HepG2 (cell line): ENCODE results near the gene CCND2.

Source experiments
- ARID2 ChIP-seq: sonication (generic); formaldehyde crosslinking; IDR thresholded peaks from 2 replicates; pipeline ENCODE4 v1.8.1; 2022; ENCODE audit warnings: mild to moderate bottlenecking, missing genetic modification reagents, borderline replicate concordance
- ATF2 ChIP-seq: sonication (generic); formaldehyde crosslinking; IDR thresholded peaks from 2 replicates; pipeline ENCODE4 v1.4.0; 2020; ENCODE audit warnings: missing genetic modification reagents
- BCLAF1 ChIP-seq: fragments of 450-650 bp; IDR thresholded peaks from 2 replicates; pipeline ENCODE4 v1.6.1; 2017; ENCODE audit warnings: mild to moderate bottlenecking
- KAT8 ChIP-seq: IDR thresholded peaks from 2 replicates; pipeline ENCODE4 v1.6.1; 2016; ENCODE audit warnings: missing genetic modification reagents, missing compliant biosample characterization
- NFIC ChIP-seq: IDR thresholded peaks from 2 replicates; pipeline ENCODE4 v1.6.1; 2012; ENCODE audit warnings: mild to moderate bottlenecking, low read length, inconsistent platforms
- SP5 ChIP-seq: IDR thresholded peaks from 2 replicates; pipeline ENCODE4 v1.6.1; 2016; ENCODE audit warnings: low read depth, borderline replicate concordance
- TARDBP ChIP-seq: sonication (generic); formaldehyde crosslinking; IDR thresholded peaks from 2 replicates; pipeline ENCODE4 v1.8.0; 2022; ENCODE audit warnings: mild to moderate bottlenecking, missing genetic modification reagents
- TOPORS ChIP-seq: sonication (generic); formaldehyde crosslinking; IDR thresholded peaks from 2 replicates; pipeline ENCODE4 v1.8.0; 2023; ENCODE audit warnings: mild to moderate bottlenecking, missing genetic modification reagents
- ZBTB7A ChIP-seq: sonication (generic); formaldehyde crosslinking; IDR thresholded peaks from 2 replicates; pipeline ENCODE4 v1.8.0; 2022; ENCODE audit warnings: mild to moderate bottlenecking, missing genetic modification reagents
- ZNF431 ChIP-seq: sonication (generic); formaldehyde crosslinking; IDR thresholded peaks from 2 replicates; pipeline ENCODE4 v1.9.0; 2022; ENCODE audit warnings: missing genetic modification reagents, low read depth, mild to moderate bottlenecking, borderline replicate concordance

DNA sequence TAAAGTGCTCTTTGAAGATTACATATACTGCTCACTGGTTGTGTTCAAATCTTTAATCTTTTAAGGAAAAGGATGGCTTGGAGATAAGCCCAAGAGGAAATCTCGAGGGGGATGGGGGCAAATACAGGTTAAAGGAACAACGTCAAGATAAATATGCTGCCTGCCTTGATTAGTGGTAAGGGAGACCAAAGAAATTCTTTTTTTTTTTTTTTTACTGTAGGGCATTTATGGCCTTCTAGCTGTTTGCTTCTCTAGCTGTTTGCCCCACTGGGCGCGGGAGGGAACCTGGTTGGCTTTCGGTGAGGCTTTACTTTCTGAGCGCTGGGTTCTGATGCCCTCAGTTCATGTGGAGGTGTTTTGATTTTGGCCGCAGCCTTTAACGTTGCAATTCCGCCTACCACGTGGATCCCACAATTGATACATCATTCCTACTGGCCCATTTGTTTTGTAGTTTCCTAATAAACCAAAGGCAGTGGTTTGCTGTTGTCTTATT, 5.7 kb downstream of the CCND2 start:
- TF ChIP-seq ZBTB7A = no peak
- no peak for TF ChIP-seq ZNF431 (CRISPR knock-in tag)
- TF ChIP-seq KAT8 (CRISPR knock-in tag) = no peak
- no peak for TF ChIP-seq ATF2 (CRISPR knock-in tag)
- no peak for TF ChIP-seq TARDBP (CRISPR knock-in tag)
- TF ChIP-seq ARID2 = no peak
- TF ChIP-seq BCLAF1 = no peak
- no peak for TF ChIP-seq TOPORS (CRISPR knock-in tag)
- TF ChIP-seq SP5 (CRISPR knock-in tag) = no peak
- TF ChIP-seq NFIC = no peak
